Panc1 (cell line): ENCODE data around the gene LMNB1. TPM values are rescaled to one million over a fixed set of nuclear protein-coding genes. Genes with fewer than 3 reads are reported as not detected.

Experiments
- ATAC-seq: fragments of 200-7000 bp; cut with Tn5 transposase; 2 replicates; pipeline ENCODE4 v1.9.1; 2020; ENCODE audit warnings: mild to moderate bottlenecking, moderate library complexity
- BruUV-seq: library from RNA; stranded (reverse); fragments of 400-500 nt; replicated peaks from 2 replicates; lab custom pipeline; 2021; lab: Mats Ljungman, UMichigan
- CTCF ChIA-PET: fragments of 300-600 bp; sonication (Branson Sonifier 250); formaldehyde crosslinking; loops from one replicate; lab custom pipeline; 2022; ENCODE audit warnings: antibody characterized with exemption; lab: Charles Lee
- POLR2A ChIA-PET: fragments of 300-600 bp; sonication (Branson Sonifier 250); formaldehyde crosslinking; loops from one replicate; lab custom pipeline; 2022; ENCODE audit warnings: antibody characterized with exemption; lab: Charles Lee
- DNase-seq: peaks from one replicate; pipeline ENCODE4 v3.0.0-alpha.2; 2010; ENCODE audit warnings: low read depth, low spot score
- H3K27ac ChIP-seq: 2 replicates; pipeline ENCODE4 v1.5.1; 2011; ENCODE audit warnings: mild to moderate bottlenecking, low read length, inconsistent platforms
- H3K27me3 ChIP-seq: fragments of 200-500 bp; sonication (Bioruptor generic); 2 replicates; pipeline ENCODE4 v1.6.0; 2014; ENCODE audit warnings: low read length, inconsistent platforms; ENCODE audit not compliant: control insufficient read depth, insufficient read depth
- H3K36me3 ChIP-seq: fragments of 200-500 bp; sonication (Bioruptor generic); 2 replicates; pipeline ENCODE4 v1.5.1; 2014; ENCODE audit warnings: inconsistent platforms, mild to moderate bottlenecking, low read length, moderate library complexity; ENCODE audit not compliant: control insufficient read depth, insufficient read depth
- H3K4me1 ChIP-seq: 2 replicates; pipeline ENCODE4 v1.5.1; 2011; ENCODE audit warnings: inconsistent platforms, mild to moderate bottlenecking, low read length, moderate library complexity; ENCODE audit not compliant: control insufficient read depth, insufficient read depth
- H3K4me3 ChIP-seq, 2 experiments: 2 replicates each; pipeline ENCODE4 v1.5.1; 2011 to 2012; ENCODE audit warnings: low read depth in 2 of 2, low read length in 2 of 2, mild to moderate bottlenecking in 2 of 2, inconsistent platforms in 1 of 2, moderate library complexity in 1 of 2
- H3K9me3 ChIP-seq: fragments of 200-500 bp; sonication (Bioruptor generic); 2 replicates; pipeline ENCODE4 v1.5.1; 2014; ENCODE audit warnings: low read depth, mild to moderate bottlenecking, inconsistent platforms, low read length, moderate library complexity; ENCODE audit not compliant: control insufficient read depth, insufficient read depth
- CTCF ChIP-seq: fragments of 450-650 bp; IDR thresholded peaks from 2 replicates; pipeline ENCODE4 v1.5.1; 2017; ENCODE audit warnings: mild to moderate bottlenecking
- POLR2AphosphoS5 ChIP-seq: IDR thresholded peaks from 2 replicates; pipeline ENCODE4 v1.6.1; 2012; ENCODE audit warnings: mild to moderate bottlenecking, low read depth, low read length, moderate library complexity
- SIN3A ChIP-seq: IDR thresholded peaks from 2 replicates; pipeline ENCODE4 v1.6.1; 2012; ENCODE audit warnings: low read depth, mild to moderate bottlenecking, low read length, moderate library complexity, borderline replicate concordance; ENCODE audit not compliant: insufficient read depth
- TCF7L2 ChIP-seq: IDR thresholded peaks from 2 replicates; pipeline ENCODE4 v1.6.1; 2011; ENCODE audit warnings: mild to moderate bottlenecking, low read depth, low read length, inconsistent platforms
- in situ Hi-C: cut with HindIII; loops from 2 replicates; pipeline ENCODE4 v1.10.0; 2016; ENCODE audit warnings: low sequenced_read_pairs, low pct_unique_long_range_greater_than_20kb
- intact Hi-C: fragments of 100-400 bp; cut with micrococcal nuclease; formaldehyde crosslinking; loops from one replicate; pipeline ENCODE4 v1.10.0; 2022; ENCODE audit not compliant: unreplicated experiment
- total RNA-seq: library from RNA; stranded (reverse); gene quantifications from one replicate; pipeline ENCODE4 v1.2.1, GENCODE V29; 2021; ENCODE audit not compliant: unreplicated experiment
- TF ChIP-seq, protein P1 (sequence below), 2 experiments: IDR thresholded peaks; 2 replicates each; pipeline ENCODE4 v1.6.1; 2011 to 2012; ENCODE audit warnings: low read depth in 2 of 2, control low read depth in 1 of 2, low read length in 1 of 2, mild to moderate bottlenecking in 1 of 2, moderate library complexity in 1 of 2; ENCODE audit not compliant: insufficient read depth in 1 of 2

LMNB1 gene
- total RNA-seq, 1 experiment from 2014 or later: 122 TPM

DNA sequence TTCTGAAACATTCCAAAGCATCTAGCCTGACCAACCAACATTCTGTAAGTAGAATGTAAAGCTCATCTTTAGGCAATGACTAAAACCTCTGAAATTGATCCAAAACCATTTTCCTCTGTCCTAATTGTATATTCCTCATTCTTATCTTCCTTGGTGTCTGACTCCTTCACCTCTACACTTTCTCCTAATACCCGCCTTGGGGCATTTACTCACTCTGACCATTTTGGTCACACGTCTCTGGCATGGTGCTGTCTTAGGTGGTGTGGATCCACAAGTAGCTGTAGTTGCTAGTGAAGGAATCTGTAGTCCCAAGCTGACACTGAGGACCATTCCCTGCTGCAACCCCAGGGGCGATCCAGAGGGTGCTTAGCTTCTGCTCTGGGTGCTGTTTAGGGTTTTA is 40.8 kb upstream of the LMNB1 start:
- no peak for ATAC-seq
- no peak overlapping the region for H3K27ac ChIP-seq
- in situ Hi-C loops: no loop called here
- intact Hi-C loops: no loop called here
- H3K36me3 ChIP-seq: no peaks in the 10 kb centered on the region
- ChIA-PET POLR2A (no interaction called here), CTCF (no interaction called here)
- no peak overlapping the region for H3K4me3 ChIP-seq
- no peak for DNase-seq
- no peaks in the 10 kb centered on the region; the same call in 1 of the 2 replicates for H3K27me3 ChIP-seq
- BruUV-seq: no TSS peak
- TF ChIP-seq SIN3A (no peak), CTCF (no peak)
- H3K4me1 ChIP-seq: no peaks in the 10 kb centered on the region
- H3K9me3 ChIP-seq: no peaks in the 10 kb centered on the region

DNA sequence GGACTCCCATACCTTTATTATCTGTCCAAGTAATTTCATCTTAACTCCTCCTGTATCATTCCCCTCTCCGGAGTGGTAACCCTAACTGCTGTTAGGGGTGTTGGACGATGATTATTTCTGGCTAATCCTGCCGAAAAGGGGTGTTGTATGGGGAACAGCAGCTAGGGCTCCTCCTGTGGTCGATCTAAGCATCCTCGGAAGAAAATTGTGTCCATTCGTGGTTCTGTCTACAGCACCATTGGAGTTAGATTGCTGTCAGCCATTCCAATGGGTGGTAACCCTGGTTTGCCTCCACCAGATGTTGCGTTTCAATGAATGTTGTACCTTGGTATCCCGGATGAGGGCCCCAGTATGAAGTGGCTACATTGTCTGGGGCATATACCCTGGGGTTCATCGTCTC is 35.6 kb upstream of the LMNB1 start:
- no TSS peak for BruUV-seq
- H3K4me1 ChIP-seq: peaks cover 16% of the 10 kb centered on the region; the same call in 1 of the 2 replicates
- no peaks in the 10 kb centered on the region for H3K9me3 ChIP-seq
- no peak for TF ChIP-seq TCF7L2
- TF ChIP-seq CTCF: no peak
- TF ChIP-seq, protein P1, sequence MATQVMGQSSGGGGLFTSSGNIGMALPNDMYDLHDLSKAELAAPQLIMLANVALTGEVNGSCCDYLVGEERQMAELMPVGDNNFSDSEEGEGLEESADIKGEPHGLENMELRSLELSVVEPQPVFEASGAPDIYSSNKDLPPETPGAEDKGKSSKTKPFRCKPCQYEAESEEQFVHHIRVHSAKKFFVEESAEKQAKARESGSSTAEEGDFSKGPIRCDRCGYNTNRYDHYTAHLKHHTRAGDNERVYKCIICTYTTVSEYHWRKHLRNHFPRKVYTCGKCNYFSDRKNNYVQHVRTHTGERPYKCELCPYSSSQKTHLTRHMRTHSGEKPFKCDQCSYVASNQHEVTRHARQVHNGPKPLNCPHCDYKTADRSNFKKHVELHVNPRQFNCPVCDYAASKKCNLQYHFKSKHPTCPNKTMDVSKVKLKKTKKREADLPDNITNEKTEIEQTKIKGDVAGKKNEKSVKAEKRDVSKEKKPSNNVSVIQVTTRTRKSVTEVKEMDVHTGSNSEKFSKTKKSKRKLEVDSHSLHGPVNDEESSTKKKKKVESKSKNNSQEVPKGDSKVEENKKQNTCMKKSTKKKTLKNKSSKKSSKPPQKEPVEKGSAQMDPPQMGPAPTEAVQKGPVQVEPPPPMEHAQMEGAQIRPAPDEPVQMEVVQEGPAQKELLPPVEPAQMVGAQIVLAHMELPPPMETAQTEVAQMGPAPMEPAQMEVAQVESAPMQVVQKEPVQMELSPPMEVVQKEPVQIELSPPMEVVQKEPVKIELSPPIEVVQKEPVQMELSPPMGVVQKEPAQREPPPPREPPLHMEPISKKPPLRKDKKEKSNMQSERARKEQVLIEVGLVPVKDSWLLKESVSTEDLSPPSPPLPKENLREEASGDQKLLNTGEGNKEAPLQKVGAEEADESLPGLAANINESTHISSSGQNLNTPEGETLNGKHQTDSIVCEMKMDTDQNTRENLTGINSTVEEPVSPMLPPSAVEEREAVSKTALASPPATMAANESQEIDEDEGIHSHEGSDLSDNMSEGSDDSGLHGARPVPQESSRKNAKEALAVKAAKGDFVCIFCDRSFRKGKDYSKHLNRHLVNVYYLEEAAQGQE (IDR thresholded peaks at IDR 0.05; ENCODE audit: insufficient read depth in 1 of 2, low read depth in 2 of 2, low read length in 1 of 2): no peak
- TF ChIP-seq POLR2AphosphoS5: no peak
- no peak for TF ChIP-seq SIN3A
- in situ Hi-C loops: no loop called here
- DNase-seq (no peak), ATAC-seq (no peak)
- intact Hi-C loops: no loop called here
- no peak overlapping the region for H3K4me3 ChIP-seq
- no peaks in the 10 kb centered on the region for H3K27me3 ChIP-seq
- H3K27ac ChIP-seq: no peak overlapping the region
- ChIA-PET CTCF (interaction anchor here (0.7 kb wide), 1 partner anchor 515 kb away, joined by 5 read pairs; no protein-coding TSS in a partner anchor), POLR2A (no interaction called here)
- no peaks in the 10 kb centered on the region for H3K36me3 ChIP-seq
